Kidney tubule cell (primary cell): ENCODE results near the gene ABCD4.
A peak's percentile ranks its signal among the peaks of the same experiment; 100 is the strongest.

Source experiments
- DNase-seq: peaks from one replicate; pipeline ENCODE4 v3.0.0-alpha.2; 2018; ENCODE audit warnings: low spot score

The ABCD4 gene

DNA sequence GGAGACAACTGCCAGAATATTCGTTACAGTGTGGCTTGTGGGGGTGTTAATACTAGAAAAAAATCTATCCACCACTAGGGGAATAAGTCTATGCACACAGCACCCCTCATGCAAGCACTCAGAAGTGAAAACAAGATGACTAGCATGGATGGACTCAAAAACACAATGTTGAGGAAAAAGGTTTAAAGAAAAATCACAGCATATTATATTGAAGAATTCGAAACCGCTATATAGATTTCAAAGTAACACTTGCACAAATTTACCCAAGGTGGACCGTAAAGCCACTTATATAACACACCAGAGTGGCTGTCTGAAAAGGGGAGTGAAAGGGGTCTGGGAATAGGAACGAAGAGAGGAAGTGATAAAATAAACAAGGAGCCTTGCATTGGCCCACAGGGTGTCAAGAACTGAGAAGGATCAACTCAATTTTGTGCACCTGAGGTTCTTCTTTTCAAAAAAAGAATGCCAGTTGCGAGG lies 544 bp downstream of the ABCD4 start:
- peak; percentile 69 for DNase-seq

DNA sequence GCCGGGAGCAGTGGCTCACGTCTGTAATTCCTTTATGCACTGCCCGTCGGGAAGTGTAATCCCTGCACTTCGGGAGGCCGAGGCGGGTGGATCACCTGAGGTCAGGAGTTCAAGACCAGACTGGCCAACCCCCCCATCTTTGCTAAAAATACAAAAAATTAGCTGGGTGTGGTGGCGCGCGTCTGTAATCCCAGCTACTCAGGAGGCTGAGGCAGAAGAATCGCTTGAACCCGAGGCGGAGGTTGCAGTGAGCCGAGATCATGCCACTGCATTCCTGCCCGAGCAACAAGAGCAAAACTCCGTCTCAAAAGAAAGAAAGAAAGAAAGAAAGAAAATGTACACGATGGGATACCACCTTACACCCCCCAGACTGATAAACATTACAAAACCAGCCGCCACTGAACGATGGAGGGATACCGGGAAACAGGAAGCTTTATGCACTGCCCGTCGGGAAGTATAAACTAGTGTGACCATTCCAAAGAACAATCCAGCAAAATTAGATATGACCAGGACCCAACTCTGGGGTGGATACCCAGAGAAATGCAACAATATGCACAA lies 1.1 kb downstream of the ABCD4 start:
- DNase-seq: no peak

DNA sequence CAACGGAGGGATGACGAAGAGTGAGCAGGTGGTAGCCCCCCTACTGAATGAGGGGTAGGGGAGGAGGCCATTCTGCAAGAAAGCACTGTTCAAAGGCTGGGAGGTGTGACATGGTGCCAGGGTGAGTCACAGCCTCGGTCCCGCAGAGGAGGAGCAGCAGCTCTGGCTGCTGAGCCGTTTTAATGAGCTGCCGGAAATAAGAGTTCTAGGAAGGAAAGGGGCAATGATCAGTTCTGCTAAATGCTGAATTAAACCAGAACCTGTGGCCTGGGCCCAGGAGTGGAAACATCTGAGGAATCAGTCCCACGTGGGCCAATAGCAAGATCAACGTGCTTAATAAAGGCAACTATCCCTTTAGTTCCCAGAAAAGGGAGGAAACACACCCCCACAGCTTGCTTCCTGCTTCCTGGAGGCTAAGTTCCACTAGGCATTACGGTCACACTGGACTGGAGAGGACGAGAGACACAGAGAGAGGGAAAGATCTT lies 3.6 kb downstream of the ABCD4 start:
- DNase-seq: peak; percentile 67

DNA sequence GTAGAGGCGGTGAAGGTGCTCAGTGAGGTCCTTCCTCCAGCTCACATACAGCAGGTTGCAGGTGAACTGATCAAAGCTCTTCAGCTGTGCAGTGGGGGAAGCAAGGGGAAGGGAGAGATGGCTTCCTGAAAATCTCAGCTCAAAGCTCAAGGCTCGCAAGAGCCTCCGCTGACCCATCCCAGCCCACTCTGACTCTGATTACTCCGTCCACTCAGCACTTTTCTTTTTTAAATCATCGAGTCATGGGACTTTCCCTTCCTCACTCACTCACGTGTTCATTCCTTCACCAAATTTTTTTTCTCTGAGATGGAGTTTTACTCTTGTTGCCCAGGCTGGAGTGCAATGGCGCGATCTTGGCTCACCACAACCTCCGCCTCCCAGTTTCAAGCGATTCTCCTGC lies 4.7 kb downstream of the ABCD4 start:
- DNase-seq: peak; percentile 46

DNA sequence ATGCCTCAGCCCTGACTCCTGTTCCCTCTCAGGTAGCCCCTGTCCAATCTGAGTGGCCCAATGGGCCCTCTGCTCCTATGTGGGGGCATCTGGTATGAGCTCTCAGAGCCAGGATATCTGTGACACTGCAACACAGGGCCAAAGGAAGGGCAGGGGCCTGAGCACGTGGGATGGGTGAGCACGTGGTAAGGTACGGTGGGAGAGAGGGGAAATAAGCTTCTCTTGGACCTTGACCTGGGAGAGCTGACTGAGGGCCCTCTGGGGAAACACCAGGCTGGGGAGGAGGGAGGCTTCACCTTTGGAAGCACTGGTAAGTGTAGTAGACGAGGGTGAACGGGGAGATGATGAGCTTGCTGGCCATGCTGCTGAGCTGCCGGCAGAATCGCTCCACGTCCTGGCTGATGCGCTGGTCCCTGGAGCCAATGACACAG lies 6.7 kb downstream of the ABCD4 start:
- DNase-seq: no peak

DNA sequence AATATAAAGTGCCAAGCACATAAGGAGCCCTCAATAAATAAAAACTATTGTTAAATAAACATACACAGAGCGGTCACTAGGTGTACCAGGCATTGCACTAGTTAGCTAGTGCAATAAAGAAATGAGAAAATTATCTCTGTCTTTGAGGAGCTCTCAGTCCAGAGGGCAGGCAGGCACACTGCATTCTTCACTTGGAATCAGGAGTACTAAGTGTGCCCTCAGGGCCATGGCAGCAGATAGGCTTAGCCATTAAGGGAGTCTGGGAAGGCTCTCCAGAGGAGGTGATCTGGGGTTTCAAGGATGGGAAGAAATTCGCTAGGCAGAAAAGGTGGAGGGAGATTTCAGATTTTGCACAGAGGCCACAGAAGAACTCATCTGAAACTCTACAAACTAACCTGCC lies 9.1 kb downstream of the ABCD4 start:
- no peak for DNase-seq

DNA sequence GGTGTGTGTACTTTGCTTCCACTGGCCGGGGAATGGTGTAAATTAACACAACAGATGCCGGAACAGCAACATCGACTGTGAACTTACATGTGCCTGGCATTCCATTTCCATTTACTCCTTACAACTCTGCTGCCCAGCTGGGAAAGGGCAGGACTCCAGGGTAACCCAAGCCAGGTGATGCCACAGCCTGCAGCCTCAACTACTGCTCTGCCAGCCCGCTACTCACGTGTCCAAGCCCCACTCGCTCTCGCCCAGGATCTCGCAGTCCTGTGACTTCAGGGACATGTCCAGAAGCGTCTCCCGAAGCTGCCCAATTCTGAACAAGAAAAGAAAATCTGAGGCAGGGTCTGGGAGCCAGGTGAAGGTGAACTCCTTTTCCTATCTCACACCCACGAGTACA lies 10.7 kb downstream of the ABCD4 start:
- no peak for DNase-seq

DNA sequence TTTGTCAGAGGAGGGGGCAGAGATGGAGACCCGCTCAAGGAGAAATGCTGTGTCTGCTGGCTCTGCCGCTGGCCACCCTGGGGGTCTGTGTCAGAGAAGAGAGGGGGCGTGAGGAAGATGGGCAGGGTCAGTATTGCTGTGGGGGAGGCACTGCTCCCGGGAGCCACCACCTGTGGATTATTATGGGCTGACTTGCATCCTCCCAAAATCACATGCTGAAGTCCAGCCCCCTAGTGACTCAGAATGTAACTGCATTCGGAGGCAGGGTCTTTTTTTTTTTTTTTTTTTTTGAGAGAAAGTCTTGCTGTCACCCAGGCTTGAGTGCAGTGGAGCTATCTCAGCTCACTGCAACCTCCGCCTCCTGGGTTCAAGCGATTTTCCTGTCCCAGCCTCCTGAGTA lies 12.3 kb downstream of the ABCD4 start:
- DNase-seq: peak; percentile 22

DNA sequence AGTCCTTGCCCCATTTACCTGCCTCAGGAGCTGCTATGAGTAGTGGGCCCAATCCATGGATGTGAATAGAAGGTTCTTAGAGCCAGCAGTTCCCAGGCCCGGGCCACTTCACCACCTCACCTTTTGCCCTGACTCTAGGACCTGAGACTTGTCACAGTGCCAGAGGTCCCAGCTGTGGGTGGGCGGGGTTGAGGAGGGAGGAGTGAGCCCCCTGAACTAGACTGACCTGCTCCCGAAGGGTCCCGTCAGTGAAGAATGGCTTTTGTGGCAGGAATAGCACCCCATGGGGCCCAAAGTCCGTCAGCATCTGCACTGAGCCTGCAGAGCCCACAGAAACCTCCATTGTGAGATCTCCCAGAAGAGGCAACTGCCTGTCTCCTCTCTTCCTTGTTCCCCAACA lies 12.9 kb downstream of the ABCD4 start:
- no peak for DNase-seq

DNA sequence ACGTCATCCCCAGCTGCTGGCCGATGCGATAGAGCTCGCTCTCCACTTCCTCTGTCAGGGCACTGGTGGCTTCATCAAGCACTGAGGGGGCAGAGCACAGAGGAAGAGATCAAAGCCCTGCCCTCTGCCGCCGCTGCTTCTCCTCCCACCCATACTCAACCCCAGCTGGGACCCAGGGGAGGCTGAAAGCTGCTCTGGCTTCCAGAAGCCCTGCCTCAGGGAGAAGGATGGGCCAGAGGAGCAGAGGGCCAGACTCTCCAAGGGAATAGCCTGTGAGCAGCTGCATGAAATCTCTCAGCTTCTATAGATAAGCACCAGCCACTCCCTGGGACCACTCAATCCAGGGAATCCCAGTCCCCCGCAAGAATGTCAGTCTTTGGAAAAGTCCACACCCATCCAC lies 16.0 kb downstream of the ABCD4 start:
- DNase-seq: no peak

DNA sequence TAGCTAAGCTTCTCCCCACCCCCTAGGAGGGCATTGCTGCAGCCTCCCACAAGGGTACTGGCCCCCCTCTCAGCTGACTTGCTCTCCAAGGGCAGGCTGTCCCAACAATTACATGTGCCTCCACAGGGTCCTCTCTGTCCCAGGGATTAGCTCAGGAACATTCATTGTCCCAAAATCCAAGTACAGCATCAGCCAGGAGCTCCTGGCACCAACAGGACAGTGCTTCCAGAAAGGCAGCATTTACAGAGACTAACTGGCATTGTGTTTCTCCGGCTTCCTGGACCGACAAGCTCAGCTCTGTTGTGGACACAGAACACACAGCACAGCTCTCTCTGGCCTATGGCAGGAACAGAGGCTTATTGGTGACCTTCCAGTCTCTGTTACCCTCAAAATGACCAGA lies 21.7 kb downstream of the ABCD4 start:
- DNase-seq: no peak

DNA sequence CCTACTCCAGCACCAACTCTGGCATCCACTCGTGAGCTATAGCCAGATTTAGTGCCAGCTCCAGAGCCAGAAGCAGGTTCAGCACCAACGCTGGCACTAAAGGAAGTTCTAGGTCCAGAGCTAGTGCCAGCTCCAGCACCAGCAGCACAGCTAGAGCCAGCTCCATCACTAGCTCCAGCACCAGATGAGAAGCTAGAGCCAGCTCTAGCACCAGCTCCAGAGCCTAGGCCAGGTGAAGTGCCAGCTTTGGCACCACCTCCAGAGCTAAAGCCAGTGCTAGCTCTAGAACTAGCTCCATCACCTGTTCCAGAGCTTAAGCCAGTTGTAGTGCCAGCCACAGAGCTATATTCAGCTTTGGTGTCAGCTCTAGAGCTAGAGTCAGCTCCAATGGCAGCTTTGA lies 24.7 kb downstream of the ABCD4 start:
- no peak for DNase-seq

DNA sequence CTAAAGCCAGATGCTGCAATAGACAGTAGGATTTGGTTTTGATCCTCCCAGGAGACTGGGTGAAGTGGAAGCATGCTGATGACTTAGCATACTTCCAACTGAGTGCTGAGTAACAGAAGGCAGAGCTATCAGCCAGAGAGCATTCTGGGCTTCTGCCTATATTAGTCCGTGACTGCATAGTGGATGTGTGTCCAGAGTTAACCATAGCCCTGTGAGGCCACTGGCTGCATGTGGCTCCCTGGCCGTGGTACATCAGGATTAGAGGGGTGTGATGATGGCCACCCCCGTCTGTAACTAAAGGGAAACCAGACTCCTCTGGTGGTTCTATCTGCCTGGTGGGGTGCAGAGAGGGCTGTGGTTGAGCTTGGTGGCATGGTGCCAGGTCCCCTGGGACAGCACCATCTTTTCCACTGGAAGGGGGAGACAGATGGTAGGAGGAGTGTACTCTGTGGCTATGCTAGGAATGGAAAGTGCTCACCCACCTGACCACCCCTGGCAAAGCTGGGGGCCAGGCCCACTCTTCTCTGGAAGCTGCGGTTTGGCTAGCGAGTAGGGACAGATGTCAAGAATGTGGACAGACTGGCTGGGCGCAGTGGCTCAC lies 27.4 kb downstream of the ABCD4 start:
- peak; percentile 9 for DNase-seq

DNA sequence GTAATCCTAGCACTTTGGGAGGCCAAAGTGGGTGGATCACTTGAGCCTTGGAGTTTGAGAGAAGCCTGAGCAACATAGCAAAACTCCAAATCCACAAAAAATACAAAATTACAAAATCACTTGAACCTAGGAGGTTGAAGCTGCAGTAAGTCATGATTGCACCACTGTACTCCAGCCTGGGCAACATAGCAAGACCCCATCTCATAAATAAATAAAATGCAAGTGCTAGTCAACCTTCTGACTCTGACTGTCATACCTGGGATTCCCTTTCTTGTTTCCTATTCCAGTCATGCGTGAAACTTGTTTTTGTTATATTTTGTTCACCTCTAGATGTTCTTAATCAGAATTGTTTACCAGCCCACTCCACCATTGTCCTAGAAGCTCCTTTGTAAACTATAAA lies 31.4 kb downstream of the ABCD4 start:
- no peak for DNase-seq

DNA sequence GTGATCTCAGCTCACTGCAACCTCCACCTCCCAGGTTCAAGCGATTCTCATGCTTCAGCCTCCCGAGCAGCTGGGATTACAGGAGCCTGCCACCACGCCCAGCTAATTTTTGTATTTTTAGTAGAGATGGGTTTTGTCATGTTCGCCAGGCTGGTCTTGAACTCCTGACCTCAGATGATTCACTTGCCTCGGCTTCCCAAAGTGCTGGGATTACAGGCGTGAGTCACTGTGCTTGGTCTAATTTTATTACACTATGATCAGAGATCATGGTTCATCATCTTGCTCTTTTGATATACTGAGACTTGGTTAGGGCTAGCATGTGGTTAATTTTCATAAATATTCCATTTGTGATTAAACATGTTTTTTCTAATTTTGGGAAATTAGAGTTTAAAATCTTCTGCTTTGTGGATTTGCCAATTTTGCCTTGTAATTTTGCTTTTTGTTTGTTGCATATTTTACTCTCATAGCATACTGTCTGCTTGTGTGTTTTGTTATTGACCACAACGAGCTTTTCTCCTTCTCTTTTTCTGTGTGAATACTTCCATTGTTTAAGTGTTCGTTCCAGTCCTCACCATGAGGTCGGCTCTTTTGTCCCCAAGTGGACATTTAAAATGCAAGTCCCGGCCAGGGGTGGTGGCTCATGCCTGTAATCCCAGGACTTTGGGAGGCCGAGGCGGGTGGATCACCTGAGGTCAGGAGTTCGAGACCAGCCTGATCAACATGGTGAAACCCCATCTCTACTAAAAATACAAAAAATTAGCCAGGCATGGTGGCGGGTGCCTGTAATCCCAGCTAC lies 32.2 kb downstream of the ABCD4 start:
- DNase-seq: peak; percentile 52

DNA sequence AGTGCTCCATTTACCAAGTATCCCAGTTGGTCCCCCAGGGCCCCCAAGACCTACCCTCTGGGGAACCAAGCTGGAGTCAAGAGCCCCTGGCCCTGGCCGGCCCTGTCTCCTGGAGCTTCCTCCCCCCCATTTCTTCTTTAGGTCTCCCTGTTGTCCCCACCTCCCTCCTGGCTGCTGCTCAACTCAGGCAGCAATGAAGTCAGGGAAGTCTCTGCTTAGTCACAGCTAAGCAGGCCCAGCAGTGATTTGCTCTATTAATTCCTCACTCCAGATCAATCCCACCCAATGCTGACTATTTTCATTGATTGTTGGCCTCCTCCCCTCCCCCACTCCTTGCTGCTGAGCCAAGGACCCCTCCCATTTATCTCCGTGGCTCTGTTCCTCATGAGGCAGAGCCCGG lies 35.1 kb downstream of the ABCD4 start:
- peak; percentile 6 for DNase-seq

DNA sequence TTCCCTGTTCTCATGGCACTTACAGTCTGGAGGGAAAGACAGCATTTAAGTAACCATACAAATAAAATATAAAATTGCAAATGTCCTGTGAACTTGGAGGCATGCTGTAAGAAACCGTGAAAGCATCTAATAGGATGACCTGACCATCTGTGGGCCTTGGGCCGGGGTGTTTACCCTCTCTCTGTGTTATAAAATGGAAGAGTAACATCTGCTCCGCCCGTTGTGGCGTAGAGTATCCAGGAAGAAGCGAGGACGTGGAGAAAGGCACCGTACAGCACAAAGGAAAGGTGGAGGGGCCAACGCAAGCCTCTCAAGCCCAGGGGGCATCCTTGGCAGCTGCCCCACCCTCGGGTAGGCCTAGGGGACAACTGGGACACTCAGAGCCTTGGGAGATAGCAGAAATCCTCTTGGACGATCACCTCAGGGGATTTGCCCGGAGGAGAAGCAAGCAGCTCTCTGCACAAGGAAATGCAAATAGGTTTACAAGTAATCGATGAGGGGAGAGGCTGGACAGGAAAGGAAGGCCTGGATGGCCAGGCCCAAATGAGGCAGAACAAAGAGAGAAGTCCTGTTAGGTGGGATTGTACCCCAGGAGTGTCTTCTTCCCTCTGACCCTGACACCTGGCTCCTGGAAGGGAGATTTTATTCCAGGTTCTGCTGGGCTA lies 37.3 kb downstream of the ABCD4 start:
- no peak for DNase-seq

DNA sequence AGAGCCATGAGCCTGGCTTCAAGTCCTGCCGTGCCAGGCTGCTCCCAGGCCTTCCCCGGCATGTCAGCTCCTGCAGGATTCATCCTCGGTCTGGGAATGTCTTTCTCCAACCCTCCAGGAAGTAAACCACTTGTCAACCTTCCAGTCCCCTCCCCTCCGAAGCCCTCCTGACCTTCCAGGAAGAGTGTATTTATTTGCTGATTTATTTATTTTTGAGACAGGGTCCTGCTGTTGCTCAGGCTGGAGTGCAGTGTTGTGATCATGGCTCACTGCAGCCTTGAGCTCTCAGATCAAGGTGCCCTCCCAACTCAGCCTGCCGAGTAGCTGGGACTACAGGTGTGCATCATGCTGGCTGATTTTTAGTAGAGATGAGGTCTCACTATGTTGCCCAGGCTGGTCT lies 38.8 kb downstream of the ABCD4 start:
- DNase-seq: no peak

DNA sequence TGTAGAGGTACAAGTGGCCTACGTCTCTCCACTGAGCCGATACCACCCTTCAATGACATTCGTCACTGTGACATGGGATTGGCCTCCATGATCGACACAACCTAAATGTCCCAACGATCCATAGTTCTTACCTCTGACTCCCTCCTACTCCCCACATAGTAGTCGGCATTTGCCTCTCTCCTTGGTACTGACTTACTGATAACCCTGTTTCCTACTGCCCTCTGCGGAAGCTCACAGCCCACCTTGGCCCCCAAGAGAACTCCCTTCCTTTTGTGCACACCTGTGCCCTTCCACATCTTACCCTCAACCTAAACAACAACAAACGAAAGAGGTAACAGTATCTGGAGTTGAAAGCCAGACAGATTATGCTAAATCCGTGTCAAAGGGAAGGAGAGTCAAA lies 39.6 kb downstream of the ABCD4 start:
- DNase-seq: no peak

DNA sequence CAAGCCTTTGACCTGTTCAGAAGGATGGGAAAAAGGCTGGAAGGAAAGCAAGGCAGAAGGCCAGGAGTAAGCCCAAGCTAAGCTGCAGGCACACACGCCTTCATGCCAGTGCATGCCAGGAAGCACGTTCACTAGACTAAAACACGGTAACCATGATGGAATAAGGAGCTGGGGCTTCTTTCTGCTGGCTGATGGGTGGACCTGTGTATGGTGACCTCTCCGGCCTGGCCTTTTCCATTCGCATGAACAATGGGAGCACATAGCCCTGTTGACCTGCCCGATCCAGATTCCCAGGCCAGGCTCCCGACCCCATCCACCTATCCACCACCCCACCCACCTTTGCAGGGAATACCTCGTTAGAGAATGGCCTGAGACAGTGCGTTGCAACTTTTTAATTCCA lies 40.7 kb downstream of the ABCD4 start:
- DNase-seq: no peak

DNA sequence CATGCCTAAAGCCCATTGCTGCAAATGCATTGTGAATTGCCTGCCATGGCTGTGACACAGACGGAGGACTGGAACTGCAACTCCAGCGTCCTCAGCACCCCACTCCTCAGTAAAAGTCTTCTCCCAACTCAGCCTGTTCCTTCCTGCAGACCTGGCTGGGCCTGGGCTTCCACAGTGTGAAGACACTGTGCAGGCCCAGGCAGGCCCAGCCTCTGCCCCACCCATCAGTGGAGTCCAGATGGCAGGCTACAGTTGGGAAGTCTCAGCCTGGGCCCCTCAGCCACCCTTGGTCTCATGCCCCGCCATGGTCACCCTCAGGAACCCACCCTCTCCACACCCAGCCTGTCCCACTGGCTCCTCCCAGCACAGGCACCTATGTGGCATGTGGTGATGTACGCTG lies 41.4 kb downstream of the ABCD4 start:
- no peak for DNase-seq

DNA sequence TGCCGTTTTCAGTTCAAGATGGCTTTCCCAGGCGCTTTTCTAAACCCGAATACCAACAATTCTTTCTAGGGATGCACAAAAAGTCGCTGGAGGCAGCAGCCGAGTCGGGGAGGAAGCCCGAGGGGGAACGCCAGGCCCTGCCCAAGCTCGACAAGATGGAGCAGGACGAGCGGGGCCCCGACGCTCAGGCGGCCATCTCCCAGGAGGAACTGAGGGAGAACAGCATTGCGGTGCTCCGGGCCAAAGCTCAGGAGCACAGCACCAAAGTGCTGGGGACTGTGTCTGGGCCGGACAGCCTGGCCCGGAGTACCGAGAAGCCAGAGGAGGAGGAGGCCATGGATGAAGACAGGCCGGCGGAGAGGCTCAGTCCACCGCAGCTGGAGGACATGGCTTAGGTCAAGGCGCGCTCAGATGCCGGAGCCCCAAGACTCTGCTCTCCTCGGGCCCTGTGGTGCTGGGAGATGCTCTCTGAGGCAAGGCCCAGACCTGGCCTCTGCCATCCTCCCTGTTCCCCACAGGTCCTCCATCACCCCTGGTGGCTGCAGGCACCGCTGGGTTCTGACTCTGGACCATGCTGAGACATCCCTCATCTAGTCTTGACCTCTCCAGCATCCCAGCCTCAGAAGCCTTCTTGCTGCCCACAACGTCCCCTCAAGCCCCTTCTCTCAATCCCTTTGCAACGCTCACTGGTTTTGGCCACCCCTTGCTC lies 42.1 kb downstream of the ABCD4 start:
- DNase-seq: no peak
